Measurements from ENCODE around the gene GTF2E1.

- TF ChIP-seq, protein P1, sequence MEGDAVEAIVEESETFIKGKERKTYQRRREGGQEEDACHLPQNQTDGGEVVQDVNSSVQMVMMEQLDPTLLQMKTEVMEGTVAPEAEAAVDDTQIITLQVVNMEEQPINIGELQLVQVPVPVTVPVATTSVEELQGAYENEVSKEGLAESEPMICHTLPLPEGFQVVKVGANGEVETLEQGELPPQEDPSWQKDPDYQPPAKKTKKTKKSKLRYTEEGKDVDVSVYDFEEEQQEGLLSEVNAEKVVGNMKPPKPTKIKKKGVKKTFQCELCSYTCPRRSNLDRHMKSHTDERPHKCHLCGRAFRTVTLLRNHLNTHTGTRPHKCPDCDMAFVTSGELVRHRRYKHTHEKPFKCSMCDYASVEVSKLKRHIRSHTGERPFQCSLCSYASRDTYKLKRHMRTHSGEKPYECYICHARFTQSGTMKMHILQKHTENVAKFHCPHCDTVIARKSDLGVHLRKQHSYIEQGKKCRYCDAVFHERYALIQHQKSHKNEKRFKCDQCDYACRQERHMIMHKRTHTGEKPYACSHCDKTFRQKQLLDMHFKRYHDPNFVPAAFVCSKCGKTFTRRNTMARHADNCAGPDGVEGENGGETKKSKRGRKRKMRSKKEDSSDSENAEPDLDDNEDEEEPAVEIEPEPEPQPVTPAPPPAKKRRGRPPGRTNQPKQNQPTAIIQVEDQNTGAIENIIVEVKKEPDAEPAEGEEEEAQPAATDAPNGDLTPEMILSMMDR (conservative IDR thresholded peaks at IDR 0.05 in 1 of 2, IDR thresholded peaks at IDR 0.05 in 1 of 2; ENCODE audit: low read depth in 1 of 2, low read length in 2 of 2), result no peak
- no peak for TF ChIP-seq EZH2 (IDR thresholded peaks at IDR 0.05; ENCODE audit: low read length, missing control alignments)
Observed at GRCh38 chr3:120821426-120821825, 78.9 kb downstream of the GTF2E1 start.

Measured in fibroblast of lung (primary cell).